HG03196 (cell line): ENCODE results near the gene SERPINA5.

Experiments used
- ATAC-seq: cut with Tn5 transposase; IDR thresholded peaks from one replicate; pipeline ENCODE4 v1.9.1; 2021; ENCODE audit not compliant: unreplicated experiment

Gene SERPINA5

GRCh38 chr14:94548999-94549985 is 31.9 kb upstream of the SERPINA5 start:
- ATAC-seq = no peak

GRCh38 chr14:94550041-94550440 is 31.2 kb upstream of the SERPINA5 start:
- no peak for ATAC-seq

- no peak for ATAC-seq
Measured at GRCh38 chr14:94555991-94556390, 25.2 kb upstream of the SERPINA5 start.

- no peak for ATAC-seq
Measured at GRCh38 chr14:94557327-94557726, 23.9 kb upstream of the SERPINA5 start.

GRCh38 chr14:94558842-94559241 is 22.4 kb upstream of the SERPINA5 start:
- no peak for ATAC-seq

DNA sequence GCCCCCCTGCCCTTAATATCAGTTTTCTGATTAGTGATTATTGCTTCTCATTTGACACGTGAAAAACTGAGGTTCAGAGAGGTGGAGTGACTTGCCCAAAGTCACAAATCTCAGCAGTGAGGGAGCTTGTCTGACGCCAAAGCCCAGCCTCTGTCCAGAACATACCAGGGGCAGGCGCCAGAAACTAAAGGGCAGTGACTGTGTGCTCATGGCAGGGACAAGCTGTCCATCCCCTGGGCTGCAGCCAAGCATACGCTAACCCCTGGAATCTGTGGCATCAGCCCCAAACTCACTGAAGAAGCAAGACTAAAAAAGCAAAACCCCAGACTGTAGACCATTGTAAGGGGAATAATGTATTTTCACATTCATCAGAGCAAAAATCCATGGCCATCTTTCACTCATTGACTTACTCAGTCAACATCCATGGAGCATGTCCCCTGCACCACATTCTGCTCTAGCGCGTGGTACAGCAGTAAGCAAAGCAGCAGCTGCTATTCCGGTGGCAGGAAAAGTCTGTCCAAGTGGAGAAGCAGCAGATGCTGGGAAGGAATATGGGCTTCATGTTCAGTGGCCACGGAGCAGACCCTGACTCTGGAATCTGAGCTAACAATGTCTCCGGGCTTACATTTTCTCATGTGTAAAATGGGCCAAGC is 21.5 kb upstream of the SERPINA5 start:
- ATAC-seq = no peak

GRCh38 chr14:94560291-94560665 is 20.9 kb upstream of the SERPINA5 start:
- no peak for ATAC-seq

GRCh38 chr14:94560751-94561655 is 20.2 kb upstream of the SERPINA5 start, which contains the start of gene SERPINA4:
TSS of gene SERPINA4 (plus strand) at chr14:94561442. CDS start at chr14:94563483, 2,041 bp downstream.
- no peak for ATAC-seq

DNA sequence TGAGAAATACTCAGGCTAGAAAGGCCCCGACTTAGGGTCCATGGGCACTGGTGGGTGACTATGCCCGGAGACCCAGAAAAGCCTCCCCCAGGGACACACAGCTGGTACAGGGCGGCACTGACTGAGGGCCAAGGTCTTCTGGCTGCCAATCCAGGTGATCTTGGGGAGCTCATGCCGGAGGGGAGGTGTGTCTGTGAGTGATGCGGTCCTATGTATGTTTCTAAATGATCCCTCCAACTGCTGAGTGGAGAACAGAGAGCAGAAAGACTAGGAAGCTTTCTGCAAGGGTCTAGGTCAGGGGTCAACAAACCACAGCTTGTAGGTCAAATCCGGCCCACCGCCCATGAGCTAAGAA is 19.6 kb upstream of the SERPINA5 start:
- no peak for ATAC-seq

- ATAC-seq = no peak
Measured at GRCh38 chr14:94562022-94562421, 19.2 kb upstream of the SERPINA5 start.

- ATAC-seq = no peak
Measured at GRCh38 chr14:94562941-94563883, 18.0 kb upstream of the SERPINA5 start.

DNA sequence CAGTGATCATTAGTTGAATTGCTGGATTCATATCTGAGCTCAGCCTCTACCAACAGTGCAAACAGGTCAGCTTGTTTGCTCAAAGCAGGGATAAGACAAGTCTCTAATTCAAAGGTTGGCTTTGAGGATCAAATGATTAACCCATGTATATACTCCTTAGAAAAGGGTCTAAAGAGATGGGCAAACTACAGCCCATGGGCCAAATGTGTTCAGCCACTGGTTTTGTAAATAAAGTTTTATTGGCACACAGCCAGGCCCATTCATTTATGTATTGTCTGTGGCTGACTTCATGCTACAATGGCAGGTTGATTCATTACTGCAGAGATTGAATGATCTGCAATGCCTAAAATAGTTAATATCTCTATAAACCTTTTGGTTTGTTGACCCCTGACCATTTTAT is 16.8 kb upstream of the SERPINA5 start:
- ATAC-seq = no peak

- ATAC-seq = no peak
Measured at GRCh38 chr14:94568186-94568585, 13.0 kb upstream of the SERPINA5 start.

- no peak for ATAC-seq
Measured at GRCh38 chr14:94569381-94570001, 11.7 kb upstream of the SERPINA5 start.

- no peak for ATAC-seq
Measured at GRCh38 chr14:94570002-94570400, 11.2 kb upstream of the SERPINA5 start.

DNA sequence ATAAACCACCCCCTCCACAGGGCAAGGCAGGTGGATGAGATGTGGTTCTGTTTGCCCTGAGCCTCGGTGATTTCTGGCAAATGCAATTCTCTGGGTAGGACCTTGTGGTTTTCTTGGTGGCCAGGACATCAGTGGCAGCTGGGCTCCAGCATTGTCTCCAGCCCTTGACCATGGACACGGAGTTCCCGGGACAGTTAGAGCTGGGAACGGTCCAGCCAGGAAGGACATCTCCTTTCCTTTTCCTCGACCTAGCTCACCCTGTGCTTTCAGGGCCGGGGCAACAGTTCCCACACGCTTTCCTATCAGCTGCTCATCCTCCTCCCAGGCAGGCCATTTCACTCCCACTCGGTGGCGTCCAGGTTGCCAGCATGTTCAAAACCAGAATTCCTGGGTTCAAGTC is 10.8 kb upstream of the SERPINA5 start:
- no peak for ATAC-seq

DNA sequence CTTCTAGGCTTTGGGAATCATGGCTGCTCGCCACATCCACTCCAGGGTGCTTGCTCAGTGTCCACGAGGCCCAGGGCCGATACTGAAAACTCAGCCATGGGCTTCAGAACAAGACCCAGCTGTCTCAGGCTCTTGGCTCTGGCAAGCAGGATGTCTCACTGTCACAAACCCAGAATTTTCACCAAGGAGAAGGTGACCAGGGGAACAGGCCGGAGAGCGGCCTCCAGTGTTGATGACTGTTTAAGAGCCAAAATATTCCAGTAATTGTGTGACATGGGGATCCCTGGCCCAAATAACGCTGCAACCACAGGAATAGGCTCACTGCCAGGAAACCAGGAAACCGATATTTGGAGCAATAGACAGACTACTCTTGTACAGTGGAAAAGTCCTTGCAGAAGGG is 9.8 kb upstream of the SERPINA5 start:
- ATAC-seq = no peak

DNA sequence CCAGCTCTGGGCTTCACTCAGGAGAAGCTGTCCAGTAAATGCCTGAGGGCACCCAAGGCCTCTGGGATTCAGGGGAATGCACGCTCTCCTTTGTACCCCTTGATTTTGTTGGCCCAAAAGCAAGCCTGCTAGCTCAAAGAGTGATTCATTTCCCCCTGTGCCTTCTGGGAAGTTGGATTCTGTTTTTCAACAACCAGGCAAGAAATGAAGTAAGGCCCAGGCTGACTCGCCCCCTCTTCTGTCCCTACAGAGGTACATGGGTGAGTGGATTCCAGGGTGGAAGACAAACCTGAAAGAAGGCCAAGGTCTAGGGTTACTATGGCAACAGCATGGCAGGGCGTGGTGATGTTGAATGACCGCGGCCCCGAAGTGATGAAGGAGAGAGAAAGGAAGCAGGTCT is 9.3 kb upstream of the SERPINA5 start:
- ATAC-seq = no peak

DNA sequence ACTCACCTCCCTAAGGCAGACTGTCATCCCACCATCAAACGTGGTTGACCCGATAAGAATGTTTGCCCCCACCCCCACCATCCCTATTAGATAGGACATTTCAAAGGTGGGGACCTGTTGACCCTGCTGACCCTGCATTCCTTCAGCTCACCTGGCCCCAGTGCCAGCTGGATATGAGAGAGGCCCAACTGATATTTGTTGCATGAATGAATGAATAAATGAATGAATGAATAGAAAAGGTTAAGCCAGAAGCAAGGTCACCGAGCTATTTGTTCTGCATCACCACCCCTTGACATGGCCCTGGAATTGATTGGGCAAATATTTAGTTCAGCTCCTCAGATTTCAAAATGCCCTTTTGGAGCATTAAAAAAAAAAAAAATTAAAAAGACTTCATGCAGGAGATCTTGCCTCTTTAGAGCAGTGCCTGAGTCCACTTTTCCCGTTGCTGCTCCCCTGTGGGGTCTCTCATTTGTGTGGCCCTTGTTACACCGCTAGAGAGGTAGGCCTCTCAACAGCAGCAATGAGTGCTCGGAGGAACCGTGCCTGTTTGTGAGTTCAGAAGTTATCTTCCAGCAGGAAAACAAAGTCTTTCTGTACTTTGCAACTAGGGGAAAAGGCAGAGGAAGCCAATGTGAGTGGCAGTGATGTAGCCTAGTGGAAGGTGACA is 8.5 kb upstream of the SERPINA5 start:
- ATAC-seq = no peak
